ENCODE results near the gene ZNF512. TPM values are rescaled to one million over a fixed set of nuclear protein-coding genes. Genes with fewer than 3 reads are reported as not detected.
"Not testable (repeated sequence)": the region's sequence is repeated elsewhere in the genome, so short reads cannot be mapped to it uniquely, and the experiment has no call there.

ZNF512 gene
- 93.1 TPM for total RNA-seq (ENCODE audit: unreplicated experiment)
- long read RNA-seq, transcript ZNF512-208 (13 exons, 3,543 nt) = minor isoform, 5 of 20 reads
- long read RNA-seq, transcript ZNF512-201 (14 exons, 3,541 nt) = major isoform, 10 of 20 reads
- long read RNA-seq, partial matches to known transcripts = 0 of 20 reads
- long read RNA-seq, other reads (novel, unspliced or antisense) = 4 of 20 reads

DNA sequence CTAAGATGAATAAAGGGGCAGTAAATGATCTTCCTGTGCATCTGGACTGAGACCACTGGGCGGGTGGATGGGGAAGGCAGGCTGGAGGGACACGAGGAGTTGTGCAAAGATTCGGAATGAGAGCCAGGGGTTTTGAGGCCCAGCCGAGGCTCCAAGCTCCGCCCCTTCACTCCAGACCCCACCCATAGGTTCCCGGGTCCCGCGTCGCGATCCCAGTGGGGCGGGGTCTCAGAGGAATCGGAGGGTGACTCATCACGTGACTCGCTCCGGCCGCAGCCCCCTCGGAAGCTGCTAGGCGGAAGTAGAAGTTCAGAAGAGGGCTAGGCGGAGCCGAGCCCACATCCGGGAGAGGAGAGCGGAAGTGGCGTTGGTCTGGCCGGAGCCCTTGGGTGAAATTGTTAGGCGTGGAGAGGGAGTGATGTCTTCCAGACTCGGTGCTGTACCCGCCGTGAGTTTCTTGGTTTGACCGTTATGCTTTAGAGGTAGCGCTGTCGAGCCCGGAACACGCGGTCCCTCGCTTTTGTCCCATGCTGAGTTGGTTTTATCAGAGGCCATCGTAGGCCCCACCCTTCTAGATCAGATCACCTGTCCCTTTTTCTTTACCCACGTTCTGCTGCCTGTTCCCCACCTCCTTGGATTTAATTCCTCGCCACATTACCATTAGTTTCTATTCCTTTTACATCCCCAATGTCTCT is at the start of gene ZNF512:
Gene ZNF512, plus strand, starts transcription at position 348 of the 695 bp plus-strand sequence. Its CDS starts 71 bp downstream, at position 419.
- peaks cover 8% of the 10 kb centered on the region for H3K27me3 Mint-ChIP-seq (ENCODE audit: unreplicated experiment)
- peak; percentile 82 for DNase-seq
- peak within 1 kb of the TSS; percentile 99 for H3K4me3 Mint-ChIP-seq (ENCODE audit: unreplicated experiment)
- H3K9me3 Mint-ChIP-seq (ENCODE audit: unreplicated experiment) = peaks cover 19% of the 10 kb centered on the region
- peaks cover 28% of the 10 kb centered on the region for H3K36me3 Mint-ChIP-seq (ENCODE audit: unreplicated experiment)
- H3K27ac Mint-ChIP-seq (ENCODE audit: unreplicated experiment) = peak within 1 kb of the TSS; percentile 90
- H3K4me1 Mint-ChIP-seq (ENCODE audit: low read depth, unreplicated experiment) = peaks cover 10% of the 10 kb centered on the region
- TF ChIP-seq, protein P1, sequence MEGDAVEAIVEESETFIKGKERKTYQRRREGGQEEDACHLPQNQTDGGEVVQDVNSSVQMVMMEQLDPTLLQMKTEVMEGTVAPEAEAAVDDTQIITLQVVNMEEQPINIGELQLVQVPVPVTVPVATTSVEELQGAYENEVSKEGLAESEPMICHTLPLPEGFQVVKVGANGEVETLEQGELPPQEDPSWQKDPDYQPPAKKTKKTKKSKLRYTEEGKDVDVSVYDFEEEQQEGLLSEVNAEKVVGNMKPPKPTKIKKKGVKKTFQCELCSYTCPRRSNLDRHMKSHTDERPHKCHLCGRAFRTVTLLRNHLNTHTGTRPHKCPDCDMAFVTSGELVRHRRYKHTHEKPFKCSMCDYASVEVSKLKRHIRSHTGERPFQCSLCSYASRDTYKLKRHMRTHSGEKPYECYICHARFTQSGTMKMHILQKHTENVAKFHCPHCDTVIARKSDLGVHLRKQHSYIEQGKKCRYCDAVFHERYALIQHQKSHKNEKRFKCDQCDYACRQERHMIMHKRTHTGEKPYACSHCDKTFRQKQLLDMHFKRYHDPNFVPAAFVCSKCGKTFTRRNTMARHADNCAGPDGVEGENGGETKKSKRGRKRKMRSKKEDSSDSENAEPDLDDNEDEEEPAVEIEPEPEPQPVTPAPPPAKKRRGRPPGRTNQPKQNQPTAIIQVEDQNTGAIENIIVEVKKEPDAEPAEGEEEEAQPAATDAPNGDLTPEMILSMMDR (IDR thresholded peaks at IDR 0.05; ENCODE audit: partially characterized antibody, unreplicated experiment) = no peak

DNA sequence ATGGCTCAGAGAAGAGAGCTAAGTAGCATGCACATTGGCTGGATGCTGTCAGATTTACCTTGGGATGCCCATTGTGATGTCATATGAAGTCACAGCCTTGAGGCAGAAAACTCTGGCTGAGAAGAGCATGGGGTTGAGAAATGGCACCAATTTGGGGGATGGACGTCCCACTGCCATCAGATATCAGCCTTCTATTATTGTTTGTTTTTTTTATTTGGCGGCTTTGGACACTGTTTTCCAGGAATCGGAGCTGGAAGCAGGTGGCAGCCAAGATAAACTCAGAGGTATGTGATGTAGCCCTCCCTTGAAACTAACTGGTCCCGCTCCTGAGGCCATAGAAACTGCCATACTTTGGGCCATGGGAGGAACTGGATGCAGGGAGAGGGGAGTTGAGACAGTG is 45.6 kb upstream of the ZNF512 start:
- TF ChIP-seq, protein P1 (IDR thresholded peaks at IDR 0.05; ENCODE audit: partially characterized antibody, unreplicated experiment) = no peak
- H3K27ac Mint-ChIP-seq (ENCODE audit: unreplicated experiment) = peak overlapping the region; percentile 38
- no peaks in the 10 kb centered on the region for H3K27me3 Mint-ChIP-seq (ENCODE audit: unreplicated experiment)
- H3K9me3 Mint-ChIP-seq (ENCODE audit: unreplicated experiment) = peaks cover 5% of the 10 kb centered on the region
- no peak for DNase-seq
- H3K4me3 Mint-ChIP-seq (ENCODE audit: unreplicated experiment) = no peak overlapping the region
- H3K36me3 Mint-ChIP-seq (ENCODE audit: unreplicated experiment) = no peaks in the 10 kb centered on the region
- H3K4me1 Mint-ChIP-seq (ENCODE audit: low read depth, unreplicated experiment) = no peaks in the 10 kb centered on the region

GRCh38 chr2:27538839-27539450 is 43.9 kb upstream of the ZNF512 start:
- peak overlapping the region; percentile 80 for H3K27ac Mint-ChIP-seq (ENCODE audit: unreplicated experiment)
- H3K9me3 Mint-ChIP-seq (ENCODE audit: unreplicated experiment); DNase-seq; H3K4me1 Mint-ChIP-seq (ENCODE audit: low read depth, unreplicated experiment); H3K27me3 Mint-ChIP-seq (ENCODE audit: unreplicated experiment); H3K36me3 Mint-ChIP-seq (ENCODE audit: unreplicated experiment); H3K4me3 Mint-ChIP-seq (ENCODE audit: unreplicated experiment): not testable (repeated sequence)

DNA sequence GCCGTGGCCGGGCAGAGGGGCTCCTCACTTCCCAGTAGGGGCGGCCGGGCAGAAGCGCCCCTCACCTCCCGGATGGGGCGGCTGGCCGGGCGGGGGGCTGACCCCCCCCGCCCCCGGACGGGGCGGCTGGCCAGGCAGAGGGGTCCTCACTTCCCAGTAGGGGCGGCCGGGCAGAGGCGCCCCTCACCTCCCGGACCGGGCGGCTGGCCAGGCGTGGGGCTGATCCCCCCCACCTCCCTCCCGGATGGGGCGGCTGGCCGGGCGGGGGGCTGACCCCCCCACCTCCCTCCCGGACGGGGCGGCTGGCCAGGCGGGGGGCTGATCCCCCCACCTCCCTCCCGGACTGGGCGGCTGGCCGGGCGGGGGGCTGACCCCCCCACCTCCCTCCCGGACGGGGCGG is 43.2 kb upstream of the ZNF512 start:
- H3K9me3 Mint-ChIP-seq (ENCODE audit: unreplicated experiment); H3K4me1 Mint-ChIP-seq (ENCODE audit: low read depth, unreplicated experiment); H3K36me3 Mint-ChIP-seq (ENCODE audit: unreplicated experiment); DNase-seq; H3K27ac Mint-ChIP-seq (ENCODE audit: unreplicated experiment); H3K27me3 Mint-ChIP-seq (ENCODE audit: unreplicated experiment); H3K4me3 Mint-ChIP-seq (ENCODE audit: unreplicated experiment): not testable (repeated sequence)

DNA sequence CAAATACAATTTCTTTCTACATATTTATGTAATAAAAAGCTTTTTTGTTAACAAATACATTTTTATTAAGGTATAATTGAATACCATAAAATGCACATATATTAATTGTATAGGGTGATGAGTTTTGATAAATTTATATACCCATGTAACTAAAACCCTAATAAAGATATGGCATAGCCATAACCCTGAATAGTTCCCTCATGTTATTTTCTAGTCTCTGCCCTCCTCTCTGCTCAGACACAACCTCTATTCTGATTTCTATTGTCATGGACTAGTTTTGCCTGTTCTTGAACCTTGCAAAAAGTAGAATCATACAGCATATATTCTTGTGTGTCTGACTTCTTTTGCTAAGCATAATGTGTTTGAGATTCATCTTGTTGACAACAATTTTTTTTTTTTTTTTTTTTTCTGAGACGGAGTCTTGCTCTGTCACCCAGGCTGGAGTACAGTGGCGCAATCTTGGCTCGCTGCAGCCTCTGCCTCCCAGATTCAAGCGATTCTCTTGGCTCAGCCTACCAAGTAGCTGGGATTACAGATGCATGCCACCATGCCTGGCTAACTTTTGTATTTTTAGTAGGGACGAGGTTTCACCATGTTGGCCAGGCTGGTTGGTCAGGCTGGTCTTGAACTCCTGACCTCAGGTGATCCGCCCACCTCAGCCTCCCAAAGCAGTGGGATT is 38.6 kb upstream of the ZNF512 start:
- TF ChIP-seq, protein P1 (IDR thresholded peaks at IDR 0.05; ENCODE audit: partially characterized antibody, unreplicated experiment) = no peak
- H3K27me3 Mint-ChIP-seq (ENCODE audit: unreplicated experiment) = no peaks in the 10 kb centered on the region
- no peak overlapping the region for H3K27ac Mint-ChIP-seq (ENCODE audit: unreplicated experiment)
- peaks cover 5% of the 10 kb centered on the region for H3K36me3 Mint-ChIP-seq (ENCODE audit: unreplicated experiment)
- H3K4me1 Mint-ChIP-seq (ENCODE audit: low read depth, unreplicated experiment) = no peaks in the 10 kb centered on the region
- H3K4me3 Mint-ChIP-seq (ENCODE audit: unreplicated experiment) = no peak overlapping the region
- peaks cover 6% of the 10 kb centered on the region for H3K9me3 Mint-ChIP-seq (ENCODE audit: unreplicated experiment)
- DNase-seq = no peak

Data from glutamatergic neuron (in vitro differentiated cells).